Stimulated activated CD4-positive, alpha-beta T cell treated with anti-CD3 and anti-CD28 coated beads, Interleukin-2, amount 100 ng/mL, for 24 hours (primary cell): ENCODE results near the gene NNMT.
A peak's percentile ranks its signal among the peaks of the same experiment; 100 is the strongest.

Experiments used
- DNase-seq, 2 donors: peaks; one replicate each; pipeline ENCODE4 v3.0.0-alpha.2; 2020

The NNMT gene

GRCh38 chr11:114263513-114264170 is 32.6 kb upstream of the NNMT start:
- DNase-seq, result no peak

- no peak for DNase-seq
Measured at GRCh38 chr11:114264381-114264780, 31.8 kb upstream of the NNMT start.

DNA sequence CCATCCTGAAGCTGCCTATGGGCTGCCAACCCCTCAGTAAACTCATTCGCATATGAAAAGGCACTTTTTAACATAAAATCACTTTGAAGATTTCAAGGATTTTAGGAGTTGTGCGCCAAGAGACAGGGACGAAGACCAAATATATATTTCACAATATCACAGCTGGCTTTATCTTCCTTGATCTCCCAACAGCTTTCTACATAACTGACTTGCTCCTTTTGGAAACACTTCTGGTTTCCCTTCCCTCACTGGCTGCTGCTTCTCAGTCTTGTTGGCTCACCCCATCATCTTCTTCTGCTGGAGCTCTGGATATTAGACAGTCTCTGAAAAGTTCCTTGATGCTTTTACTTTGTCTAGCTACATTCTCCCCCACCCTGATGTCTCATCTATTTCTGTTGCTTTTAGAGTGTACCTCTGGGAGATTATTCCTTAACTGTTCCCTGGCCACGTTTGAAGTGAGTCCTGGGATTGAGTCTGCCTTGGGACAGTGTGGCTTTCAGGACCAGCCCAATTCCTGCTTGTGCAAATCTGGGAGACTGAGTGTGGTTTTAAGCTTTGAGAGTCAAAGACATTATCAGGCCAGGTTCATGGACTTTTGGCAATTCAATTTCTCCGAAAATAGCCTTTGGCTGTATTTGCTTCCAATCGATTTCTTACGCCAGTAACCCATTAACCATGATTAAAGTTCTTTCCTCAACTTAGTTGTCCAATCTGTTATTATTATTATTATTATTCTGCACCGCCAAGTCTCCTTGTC is 30.9 kb upstream of the NNMT start:
- no peak for DNase-seq

- no peak for DNase-seq
Measured at GRCh38 chr11:114269498-114269897, 26.7 kb upstream of the NNMT start.

DNA sequence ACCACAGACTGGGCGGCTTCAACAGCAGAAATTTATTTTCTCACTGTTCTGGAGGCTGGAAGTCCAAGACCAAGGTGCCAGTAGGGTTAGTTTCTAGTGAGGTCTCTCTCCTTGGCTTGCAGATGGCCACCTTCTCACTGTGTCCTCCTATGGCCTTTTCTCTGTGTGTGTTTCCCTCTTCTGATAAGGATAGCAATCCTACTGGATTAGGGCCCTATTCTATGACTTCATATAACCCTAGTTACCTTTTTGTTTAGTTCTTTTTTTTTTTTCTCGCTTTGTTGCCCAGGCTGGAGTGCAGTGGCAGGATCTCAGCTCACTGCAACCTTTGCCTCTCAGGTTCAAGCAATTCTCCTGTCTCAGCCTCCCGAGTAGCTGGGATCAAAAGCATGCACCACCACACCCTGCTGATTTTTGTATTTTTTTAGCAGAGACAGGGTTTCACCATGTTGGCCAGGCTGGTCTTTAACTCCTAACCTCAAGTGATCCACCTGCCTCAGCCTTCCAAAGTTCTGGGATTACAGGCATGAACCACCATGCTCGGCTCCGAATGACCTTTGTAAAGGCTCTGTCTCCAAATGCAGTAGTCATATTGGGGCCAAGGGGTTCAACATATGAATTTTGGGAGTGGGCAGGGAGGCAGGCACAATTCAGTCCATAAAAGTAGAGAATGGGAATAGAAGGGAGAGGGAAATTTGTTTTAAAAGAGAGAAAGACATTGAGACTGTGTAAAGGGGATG is 25.5 kb upstream of the NNMT start:
- DNase-seq, result no peak

DNA sequence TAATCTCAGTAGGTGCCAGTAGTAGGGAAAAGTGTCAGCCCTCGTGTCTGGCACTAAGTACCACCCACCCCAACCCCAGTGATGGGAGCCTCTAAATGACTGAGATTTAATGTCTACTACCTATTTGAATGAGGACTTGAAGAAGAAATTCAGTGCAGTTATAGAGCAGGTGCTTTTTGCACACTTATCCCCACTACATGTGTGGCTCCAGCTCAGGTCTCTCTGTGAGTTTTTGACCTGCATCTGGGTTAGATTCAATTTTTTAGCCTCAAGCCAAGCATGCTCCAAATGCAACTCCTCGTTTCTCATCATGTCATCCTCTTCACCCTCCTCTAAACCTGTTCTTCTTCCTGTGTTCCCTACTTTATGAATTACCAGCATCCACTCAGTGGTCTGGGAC is 24.9 kb upstream of the NNMT start:
- no peak for DNase-seq

DNA sequence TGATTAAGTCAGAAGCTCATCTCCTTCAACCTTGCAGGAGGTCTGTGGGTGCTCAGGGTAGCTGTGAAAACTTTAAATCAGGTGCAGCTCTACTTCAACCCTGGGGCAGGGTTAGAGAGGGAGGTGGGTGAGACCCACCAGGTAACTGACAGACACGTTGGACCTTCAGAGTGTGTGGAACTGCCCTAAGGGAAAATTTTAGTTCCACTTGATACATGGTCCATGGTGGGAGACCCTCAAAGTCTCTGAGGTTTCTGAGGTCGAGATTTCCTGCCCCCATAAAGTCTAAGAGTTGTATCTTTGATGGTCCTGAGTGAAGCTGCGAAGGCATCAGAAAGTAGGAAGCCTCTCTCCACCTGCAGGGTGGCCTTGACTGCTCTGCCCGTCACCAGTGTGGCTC is 23.9 kb upstream of the NNMT start:
- DNase-seq, result peak in 1 of 2 donors; percentile 0

GRCh38 chr11:114273071-114273470 is 23.1 kb upstream of the NNMT start:
- no peak for DNase-seq

GRCh38 chr11:114273890-114274635 is 22.1 kb upstream of the NNMT start:
- DNase-seq, result no peak

- no peak for DNase-seq
Measured at GRCh38 chr11:114274637-114275036, 21.6 kb upstream of the NNMT start.

DNA sequence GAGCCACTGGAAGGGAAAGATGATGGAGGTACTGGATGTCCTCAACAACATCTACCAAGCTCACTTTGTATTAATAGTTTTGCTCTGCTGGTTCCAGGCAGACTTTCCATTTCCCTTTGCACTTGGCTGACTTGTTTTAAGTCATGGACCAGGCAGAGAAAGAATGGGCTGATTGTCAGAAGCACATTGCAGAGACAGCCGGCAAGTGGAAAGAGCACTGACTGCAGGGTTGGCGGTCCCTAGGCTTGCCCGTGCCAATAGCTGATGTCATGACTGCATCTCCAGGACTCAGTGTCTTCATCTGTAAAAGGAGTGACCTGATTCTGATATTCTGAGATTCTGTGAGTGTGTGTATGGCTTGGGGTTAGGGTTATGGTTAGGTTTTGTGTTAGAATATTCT is 20.9 kb upstream of the NNMT start:
- no peak for DNase-seq

- no peak for DNase-seq
Measured at GRCh38 chr11:114276077-114276476, 20.1 kb upstream of the NNMT start.

GRCh38 chr11:114277637-114278341 is 18.4 kb upstream of the NNMT start:
- DNase-seq, result no peak

DNA sequence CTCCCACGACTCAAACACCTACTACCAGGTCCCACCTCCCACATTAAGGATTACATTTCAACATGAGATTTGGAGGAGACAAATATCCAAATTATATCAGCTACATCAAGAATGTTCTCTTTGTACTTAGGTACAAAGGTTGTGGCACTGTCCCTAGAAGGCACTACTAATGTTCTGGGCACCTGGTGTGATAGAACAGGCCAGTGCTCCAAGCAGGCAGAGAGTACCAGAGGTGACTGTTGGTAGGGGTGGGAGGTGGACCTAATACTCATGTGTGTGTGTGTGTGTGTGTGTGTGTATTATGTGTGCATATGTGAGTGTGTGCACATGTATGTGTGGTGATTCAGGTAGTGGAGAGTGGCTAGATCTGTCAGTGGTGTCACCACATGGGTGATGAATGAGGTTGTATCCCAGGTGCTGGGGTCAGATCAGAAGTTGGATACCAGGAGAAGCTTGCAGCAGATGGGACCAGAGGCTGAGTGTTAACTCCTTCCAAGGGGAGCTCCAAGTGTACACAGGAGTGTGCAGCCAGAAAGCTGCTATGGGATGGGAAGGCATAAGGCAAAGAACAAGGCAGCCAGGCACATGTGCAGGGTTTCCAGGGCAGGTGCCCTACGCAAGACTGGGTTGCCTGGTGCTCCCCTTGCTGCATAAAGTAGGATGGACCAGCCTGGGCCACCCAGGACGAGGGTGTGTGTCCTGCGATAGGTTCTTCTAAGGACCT is 17.7 kb upstream of the NNMT start:
- no peak for DNase-seq

DNA sequence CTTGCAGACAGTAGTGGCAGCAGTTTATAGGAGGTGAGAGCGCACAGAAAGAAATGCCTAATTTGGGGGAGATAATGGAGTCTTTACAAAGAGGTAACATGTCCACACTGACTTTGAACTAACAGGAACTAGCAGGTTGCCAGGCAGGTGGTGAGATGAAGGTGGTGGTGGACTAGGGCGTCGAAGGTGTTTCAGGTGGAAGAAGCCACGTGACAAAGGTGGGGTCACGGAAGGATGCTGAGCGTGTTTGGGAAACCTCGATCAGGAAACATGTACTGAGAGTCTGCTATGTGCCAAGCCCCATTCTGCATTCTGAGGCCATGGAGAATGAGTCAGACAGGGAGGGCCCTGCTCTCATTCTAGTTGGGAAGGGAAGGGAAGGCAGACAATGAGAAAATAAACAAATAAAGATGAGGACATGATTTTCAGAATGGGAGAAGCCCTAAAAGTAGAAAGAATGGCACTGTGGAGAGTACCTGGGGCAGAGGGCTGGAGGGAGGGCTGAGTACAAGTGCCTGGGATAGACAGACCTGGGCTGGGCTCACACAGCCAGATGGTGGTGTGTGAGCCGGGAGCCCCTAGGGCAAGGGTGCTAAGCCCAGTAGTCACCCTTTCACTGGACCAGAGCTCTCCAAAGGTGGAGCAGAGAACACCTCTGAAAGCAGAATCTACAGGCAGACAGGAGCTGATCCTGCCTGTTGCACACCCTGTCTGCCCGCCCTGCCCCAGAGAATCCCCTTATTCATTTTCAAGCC is 16.2 kb upstream of the NNMT start:
- no peak for DNase-seq

- peak in 1 of 2 donors; percentile 24 for DNase-seq
Measured at GRCh38 chr11:114280696-114281095, 15.5 kb upstream of the NNMT start.

DNA sequence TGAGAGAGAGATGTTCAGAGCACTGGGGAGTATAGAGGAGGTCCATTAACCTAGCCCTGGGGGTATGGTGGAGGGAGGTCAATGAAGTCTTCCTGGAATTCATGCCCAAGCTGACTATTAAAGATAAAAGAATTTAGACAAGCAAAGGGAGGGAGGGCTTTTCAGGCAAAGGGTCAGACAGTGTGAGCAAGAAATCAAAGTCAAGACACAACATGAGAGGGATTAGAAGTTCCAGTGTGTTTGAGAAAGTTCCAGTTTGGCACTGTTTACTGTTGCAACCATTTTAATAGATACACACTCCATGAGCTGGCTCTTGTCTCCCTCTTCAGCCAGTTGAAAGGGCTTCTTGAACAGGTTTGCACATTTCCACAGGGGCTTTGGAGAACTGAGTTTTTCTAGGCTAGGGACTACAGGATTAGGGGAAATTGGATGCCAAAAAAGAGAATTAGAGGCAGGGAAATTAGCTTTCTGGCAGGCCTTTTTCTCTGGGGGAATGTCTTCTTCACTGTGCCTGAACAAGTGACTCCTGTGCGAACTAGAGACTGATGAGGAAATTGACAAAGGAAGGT is 14.7 kb upstream of the NNMT start:
- DNase-seq, result no peak

- DNase-seq, result no peak
Measured at GRCh38 chr11:114282488-114282887, 13.7 kb upstream of the NNMT start.

DNA sequence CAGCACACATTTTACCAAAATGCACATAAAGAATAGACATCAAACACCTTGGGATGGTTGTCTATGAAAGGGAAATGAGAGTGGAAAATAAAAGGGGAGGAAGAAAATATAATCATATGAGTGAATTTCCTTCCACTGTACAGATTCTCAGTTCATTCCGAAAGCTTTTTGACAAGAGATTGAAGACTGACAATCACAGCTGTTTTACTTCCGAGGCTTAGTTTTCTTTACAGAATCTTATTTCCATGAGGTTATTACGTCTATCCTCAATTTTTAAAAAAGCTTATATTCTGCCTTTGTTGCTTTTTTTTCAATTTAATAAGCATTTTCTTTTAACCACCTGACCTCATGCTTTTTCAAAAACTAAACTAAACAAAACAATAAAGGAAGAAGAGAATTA is 12.8 kb upstream of the NNMT start:
- no peak for DNase-seq

GRCh38 chr11:114284021-114284420 is 12.2 kb upstream of the NNMT start:
- DNase-seq, result no peak

DNA sequence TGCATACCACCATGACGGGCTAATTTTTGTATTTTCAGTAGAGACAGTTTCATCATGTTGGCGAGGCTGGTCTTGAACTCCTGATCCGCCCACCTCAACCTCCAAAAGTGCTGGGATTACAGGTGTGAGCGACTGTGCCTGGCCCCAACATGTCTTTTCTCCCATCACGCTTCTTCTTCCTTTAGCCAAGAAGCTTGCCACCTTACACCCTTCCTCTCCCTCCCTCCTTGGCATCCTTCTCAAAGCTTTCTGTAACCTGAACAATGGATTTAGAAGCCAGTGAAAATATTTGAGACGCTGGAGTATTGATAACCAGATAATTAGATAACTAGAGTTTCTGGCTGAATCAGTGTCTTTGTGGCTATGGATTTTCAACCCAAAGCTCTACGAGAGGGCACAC is 11.3 kb upstream of the NNMT start:
- no peak for DNase-seq
